ENCODE measurements around the gene LCTL.
A peak's percentile ranks its signal among the peaks of the same experiment; 100 is the strongest.
"Not testable (repeated sequence)": the region's sequence is repeated elsewhere in the genome, so short reads cannot be mapped to it uniquely, and the experiment has no call there.

The LCTL gene

DNA sequence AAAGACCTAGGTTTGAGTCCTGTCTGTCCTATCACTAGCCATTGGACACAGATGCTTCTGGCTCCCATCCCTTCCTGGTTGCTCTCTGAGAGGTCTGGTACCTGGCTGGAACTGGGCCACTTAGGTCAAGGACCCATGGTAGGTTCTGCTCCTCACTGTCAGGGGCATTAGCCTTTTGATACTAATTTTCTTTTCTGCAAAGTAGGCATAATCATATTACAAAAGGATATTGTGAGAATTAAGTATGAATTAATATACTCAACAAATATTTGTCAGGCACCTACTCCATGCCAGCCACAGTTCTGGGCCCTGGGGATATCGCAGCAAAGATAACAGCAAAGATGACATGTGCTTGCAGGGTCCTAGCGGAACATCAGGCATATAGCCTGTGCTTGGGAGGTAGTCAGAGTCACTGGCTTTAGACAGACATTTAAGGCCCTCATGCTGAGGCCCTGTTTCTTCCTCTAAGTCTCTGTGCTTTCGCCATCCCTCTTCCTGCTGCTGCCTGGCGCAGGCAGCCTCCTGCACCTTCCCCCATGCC, 25.6 kb upstream of the LCTL start:
- no peak for DNase-seq

DNA sequence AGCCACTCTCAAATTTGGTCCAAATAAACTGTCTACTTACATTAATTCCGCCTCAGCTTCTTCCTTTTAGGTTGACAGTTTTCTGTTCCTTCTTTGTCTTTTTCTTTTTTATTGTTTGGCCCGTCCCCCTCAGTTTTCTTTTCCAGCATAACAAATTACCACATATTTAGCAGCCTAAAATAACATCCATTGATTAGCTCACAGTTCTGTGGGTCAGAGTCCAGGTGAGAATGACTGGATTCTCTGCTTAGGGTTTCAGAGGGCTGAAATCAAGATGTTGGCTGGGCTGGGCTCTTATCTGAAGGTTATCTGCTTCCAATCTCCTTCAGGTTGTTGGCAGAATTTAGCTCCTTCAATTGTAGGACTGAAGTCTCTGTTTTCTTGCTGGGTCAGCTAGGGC, 24.6 kb upstream of the LCTL start:
- no peak for DNase-seq

DNA sequence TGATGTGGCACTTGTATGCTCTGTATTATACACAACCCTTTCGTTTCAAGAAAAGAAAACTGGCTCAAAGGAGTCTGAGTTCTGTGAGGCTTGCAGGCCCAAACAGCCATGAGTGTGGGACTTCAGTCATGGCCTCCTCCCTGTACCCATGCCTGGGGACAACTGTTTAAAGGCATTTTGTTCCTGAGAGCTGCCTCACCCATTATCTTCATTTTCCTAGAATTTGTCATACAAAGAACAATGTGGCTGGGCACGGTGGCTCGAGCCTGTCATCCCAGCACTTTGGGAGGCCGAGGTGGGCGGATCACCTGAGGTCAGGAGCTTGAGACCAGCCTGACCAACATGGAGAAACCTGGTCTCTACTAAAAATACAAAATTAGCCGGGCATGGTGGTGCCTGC, 23.6 kb upstream of the LCTL start:
- DNase-seq = not testable (repeated sequence)

DNA sequence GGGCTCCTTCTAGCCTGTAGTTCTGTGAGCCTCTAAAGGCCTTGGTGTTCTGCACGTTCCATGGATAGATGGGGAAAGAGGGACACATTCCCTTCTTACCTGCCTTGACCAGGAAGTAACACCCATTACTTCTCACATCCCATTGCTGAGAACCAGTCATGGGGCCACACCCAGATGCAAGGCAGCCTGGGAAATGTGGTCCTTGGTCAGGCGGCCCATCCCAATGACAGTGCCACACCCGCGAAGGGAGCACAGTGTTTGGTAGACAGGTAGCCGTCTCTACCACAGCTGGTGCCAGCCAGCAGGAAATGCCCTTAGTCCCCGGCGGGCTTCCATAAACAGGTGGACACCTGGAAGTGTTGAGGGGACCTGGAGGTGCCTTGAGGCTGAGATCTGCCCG, 23.2 kb upstream of the LCTL start:
- no peak for DNase-seq

DNA sequence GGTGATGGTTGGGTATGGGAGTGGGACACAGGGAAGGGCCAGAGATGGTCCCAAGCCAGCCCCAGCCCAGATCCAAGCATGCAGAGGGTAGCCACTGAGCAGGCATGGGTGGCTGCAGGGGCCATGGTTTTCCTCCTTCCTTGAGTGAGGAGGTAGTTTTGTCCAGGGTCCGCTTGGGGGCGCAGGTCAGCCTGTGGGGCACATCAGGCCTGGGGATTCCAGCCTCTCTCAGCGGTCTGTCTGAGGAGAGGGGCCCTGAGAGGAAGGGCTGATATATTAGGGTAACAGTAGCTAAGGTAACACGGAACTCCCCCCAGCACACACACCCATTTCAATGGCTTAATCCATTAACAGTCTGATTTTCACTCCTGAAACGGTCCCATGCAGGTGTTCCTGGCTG, 22.7 kb upstream of the LCTL start:
- DNase-seq = peak; percentile 27

DNA sequence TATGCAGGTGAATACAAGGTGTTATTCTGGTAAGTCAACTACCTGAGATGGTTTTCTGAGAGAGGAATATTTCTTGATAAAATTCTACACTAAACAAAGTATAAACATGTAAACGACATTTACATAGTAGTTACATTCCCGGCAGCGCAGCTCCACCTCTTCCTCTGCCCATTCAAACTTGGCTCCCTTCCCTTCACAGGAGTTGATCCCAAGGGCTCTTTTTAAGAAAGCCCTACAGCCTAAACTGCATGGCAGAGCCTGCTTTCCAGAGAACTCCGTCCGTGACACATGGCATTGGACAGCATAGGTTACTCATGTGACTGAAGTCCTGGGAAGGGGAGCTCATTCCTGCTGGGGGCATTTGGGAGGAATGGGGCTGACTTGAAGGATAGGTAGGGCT, 22.0 kb upstream of the LCTL start:
- DNase-seq = no peak

DNA sequence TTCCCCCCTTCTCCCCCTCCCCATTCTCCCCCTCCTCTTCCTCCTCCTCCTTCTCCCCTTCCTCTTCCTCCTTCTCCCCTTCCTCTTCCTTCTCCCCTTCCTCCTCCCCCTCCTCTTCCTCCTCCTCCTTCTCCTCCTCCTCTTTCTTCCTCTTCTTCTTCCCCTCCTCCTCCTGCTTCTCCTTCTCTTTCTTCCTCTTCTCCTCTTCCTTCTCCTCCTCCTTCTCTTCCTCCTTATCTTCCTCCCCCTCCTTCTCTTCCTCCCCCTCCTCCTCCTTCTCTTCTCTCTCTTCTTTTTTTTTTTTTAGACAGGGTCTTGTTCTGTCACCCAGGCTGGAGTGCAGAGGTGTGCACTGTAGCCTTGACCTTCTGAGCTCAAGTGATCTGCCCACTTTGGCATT, 21.2 kb upstream of the LCTL start:
- no peak for DNase-seq

DNA sequence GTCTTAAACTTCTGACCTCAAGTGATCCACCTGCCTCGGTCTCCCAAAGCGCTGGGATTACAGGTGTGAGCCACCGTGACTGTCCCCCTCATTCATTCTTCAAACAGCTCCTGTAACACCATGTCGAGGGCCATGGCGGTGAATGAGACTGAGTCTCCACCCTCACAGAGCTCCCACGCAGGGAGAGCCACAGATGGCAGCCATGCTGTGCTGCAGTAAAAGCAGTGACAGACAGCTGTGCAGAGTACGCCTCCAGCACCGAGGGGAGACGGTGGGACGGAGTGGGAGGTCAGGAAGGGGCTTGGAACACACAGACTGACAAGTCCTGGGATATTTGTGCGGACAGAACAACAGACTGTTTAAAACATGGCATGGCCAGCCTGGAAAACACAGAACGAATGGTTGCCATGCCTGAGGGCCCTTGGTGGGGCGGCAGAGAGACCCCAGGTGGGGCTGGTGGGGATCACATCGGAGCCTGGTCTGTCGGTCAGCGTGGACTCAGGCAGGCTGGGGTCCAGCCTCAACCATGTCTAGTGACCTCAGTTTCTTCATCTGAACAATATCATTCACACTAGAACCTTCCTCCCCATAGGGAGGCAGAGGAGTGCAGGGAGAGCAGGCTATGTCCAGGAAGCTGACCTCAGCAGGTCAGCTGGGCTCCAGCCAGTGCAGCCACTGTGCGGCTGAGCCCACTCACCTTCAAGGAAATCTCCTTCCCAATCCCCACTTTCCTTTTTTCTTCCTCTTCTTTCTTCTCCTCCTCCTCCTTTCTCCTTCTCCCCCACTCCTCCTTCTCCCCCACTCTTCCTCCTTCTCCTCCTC, 20.6 kb upstream of the LCTL start:
- DNase-seq = no peak

DNA sequence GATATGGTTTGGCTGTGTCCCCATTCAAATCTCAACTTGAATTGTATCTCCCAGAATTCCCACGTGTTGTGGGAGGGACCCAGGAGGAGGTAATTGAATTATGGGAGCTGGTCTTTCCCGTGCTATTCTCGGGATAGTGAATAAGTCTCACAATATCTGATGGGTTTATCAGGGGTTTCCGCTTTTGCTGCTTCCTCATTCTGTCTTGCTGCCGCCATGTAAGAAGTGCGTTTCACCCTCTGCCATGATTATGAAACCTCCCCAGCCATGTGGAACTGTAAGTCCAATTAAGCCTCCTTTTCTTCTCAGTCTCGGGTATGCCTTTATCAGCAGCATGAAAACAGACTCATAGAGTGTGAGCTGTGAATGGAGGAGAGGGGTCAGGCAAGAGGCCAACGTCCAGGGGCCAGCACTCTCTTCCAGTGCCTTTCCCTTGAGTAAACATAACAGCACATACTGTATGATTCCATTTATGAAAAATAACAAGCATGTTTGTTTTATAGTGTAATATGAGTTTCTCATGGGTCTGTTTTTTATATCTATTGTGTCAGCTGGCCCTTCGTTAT, 16.3 kb upstream of the LCTL start:
- no peak for DNase-seq

DNA sequence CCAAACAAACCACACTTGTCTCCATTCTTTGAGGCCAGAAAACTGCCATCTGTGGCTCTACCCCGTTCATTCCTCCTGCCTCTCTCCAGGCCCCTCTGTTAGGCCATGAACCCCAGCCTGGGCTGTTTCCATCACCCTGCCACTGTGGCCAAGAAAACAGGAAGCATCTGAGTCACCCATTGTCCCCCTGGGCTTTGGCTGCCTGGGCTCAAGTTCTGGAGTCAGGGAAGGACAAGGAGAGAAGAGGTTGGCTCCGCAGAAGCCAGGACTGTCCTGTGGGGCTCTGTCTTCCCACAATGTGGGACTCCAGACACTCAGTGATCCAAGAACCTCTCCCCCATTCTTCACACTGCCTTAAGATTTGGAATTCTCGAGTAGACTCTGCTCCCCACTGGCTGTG, 14.8 kb upstream of the LCTL start:
- no peak for DNase-seq

DNA sequence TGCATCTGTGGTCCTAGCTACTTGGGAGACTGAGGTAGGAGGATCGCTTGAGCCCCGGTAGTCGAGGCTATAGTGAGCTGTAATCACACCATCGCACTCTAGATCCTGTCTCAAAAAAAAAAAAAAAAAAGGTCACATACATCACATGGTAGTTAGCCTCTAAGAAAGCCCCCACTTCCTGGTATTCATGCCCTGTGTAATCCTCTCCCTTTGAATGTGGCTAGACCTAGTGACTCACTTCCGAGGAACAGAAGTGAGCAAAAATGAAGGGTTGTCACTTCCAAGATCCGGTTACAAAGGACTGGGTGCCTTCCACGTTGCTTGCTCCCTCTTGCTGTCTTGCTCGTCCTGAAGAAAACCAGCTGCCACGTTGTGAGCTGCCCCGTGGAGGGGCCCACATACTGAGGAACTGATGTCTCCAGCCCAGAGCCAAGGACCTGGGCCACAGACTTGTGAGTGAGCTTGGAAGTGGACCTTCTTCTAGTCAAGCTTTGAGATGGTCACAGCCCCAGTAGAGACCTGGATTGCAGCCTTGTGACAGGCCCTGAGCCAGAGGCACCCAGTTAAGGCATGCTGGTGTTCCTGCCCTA, 12.6 kb upstream of the LCTL start:
- DNase-seq = no peak

DNA sequence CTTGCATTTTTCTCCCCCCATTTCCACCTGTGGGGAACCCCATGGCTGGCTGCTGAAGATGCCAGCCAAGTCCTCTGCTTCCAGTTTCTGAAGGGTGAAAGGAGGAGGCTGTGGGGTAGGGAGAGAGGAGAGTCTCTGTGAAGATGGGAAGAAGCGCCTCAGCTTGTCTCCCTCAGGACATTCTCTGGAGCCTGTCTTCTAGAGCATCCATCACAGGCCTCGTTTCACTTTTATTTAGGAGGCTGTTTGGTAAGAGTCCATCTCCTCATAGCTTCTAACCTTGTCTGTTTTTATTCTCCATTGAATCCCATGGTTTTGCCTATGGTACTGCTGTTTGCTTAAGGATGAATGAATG, 8.8 kb upstream of the LCTL start:
- no peak for DNase-seq

DNA sequence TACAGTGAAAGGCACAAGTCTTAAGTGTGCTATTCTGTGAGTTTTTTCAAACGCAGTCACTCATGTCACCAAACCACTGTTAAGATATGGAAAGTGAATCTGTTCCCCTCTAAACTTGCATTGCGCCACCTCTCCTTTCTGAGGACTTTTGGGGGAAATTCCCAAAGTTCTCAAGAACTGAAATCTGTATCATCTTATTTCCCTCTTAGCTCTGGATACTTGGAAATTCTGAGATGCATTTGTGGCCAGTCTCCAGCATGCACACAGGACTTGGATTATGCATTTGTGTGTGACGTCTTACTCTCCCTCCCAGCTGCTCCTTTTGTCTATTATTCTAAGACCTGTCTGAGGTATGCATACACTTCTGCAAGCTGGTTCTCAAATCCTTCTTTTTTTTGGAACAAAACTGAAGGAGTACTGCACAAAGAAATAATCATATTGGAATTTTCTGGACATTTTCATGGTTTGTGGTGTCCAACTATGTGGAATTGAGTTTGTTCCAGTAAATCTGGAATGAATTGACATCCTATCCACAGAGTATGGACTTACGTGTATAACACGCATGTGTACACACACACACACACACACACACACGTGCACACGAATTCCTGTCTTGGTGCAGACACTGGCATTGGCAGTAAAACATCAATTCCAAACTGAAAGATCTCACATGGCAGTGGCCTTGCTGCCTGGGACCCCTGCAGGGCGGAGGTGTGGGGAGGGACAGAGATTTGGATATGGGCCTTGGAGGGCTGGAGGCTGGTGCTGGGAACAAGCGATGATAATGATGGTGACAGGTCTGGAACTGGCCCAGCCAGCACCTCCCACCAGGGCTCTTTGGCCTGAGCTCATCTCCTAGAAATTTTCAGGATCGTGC, 8.2 kb upstream of the LCTL start:
- no peak for DNase-seq

DNA sequence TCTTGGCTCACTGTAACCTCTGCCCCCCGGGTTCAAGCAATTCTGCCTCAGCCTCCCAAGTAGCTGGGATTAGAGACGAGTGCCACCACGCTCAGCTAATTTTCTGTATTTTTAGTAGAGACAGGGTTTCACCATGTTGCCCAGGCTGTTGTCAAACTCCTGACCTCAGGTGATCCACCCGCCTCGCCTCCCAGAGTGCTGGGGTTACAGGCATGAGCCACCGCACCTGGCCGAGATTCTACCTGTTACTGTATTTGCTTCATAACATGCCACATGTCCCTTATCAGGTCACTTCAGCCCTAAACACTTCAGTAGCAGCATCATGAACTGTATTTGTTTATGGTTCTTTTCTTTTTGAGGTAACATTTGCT, 7.5 kb upstream of the LCTL start:
- DNase-seq = no peak

DNA sequence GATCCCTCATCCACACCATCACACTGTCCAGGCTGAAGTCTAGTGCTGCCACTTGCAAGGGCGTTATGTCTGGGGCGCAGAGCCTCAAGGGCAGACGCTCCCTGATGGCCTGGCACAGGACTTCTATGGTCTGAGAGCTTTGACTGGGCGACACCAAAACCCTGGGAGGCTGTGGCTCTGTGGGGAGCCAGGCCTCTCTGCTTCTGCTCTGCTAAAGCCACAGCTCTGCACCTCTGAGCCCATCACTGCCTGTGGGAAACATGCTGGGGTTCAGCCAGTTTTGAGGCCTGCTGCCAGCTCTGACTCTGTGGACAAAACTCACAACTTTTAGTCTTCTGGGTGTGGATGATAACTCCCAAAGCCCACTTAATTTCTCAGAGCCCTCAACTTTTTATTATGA, 6.3 kb upstream of the LCTL start:
- no peak for DNase-seq

DNA sequence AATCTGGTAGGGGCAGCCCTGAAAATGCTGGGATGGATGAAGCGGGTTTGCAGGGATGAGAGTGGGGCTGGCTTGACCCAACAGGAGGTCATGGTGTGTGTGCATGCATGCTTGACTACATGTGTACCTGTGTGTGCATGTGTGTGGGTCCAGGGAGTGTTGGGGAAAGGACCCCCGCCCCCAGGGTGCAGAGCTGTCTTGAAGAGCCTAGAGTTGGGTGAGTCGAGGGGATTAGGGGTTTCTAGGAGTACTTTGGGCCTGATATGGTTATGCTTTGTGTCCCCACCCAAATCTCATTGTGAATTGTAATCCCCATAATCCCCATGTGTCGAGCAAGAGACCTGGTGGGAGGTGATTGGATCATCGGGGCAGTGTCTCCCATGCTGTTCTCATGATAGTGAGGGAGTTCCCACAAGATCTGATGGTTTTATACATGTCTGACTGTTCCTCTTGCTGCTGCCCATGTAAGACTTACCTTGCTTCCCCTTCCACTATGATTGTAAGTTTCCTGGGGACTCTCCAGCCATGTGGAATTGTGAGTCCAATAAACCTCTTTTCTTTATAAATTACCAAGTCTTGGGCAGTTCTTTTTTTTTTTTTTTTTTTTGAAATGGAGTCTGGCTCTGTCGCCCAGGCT, 5.2 kb upstream of the LCTL start:
- no peak for DNase-seq

DNA sequence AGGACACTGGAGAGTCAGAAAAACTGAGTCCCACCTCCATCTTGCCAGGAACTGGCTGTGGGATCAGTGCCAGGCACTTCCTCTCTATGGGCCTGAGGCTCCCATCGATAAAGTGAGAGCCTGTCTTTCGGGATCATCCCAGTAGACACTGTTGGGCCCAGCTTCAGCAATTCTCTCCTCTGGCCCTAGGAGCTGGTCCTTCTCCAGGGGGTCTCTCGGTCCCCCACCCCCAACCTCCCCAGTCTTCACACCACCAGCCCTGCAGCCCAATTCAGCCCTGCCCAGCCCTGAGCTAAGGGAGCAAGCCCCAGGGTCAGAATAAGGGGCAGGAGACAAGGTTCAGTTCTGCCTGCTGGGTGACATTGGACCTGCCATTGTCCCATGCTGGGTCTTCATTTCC, 4.5 kb upstream of the LCTL start:
- DNase-seq = no peak

DNA sequence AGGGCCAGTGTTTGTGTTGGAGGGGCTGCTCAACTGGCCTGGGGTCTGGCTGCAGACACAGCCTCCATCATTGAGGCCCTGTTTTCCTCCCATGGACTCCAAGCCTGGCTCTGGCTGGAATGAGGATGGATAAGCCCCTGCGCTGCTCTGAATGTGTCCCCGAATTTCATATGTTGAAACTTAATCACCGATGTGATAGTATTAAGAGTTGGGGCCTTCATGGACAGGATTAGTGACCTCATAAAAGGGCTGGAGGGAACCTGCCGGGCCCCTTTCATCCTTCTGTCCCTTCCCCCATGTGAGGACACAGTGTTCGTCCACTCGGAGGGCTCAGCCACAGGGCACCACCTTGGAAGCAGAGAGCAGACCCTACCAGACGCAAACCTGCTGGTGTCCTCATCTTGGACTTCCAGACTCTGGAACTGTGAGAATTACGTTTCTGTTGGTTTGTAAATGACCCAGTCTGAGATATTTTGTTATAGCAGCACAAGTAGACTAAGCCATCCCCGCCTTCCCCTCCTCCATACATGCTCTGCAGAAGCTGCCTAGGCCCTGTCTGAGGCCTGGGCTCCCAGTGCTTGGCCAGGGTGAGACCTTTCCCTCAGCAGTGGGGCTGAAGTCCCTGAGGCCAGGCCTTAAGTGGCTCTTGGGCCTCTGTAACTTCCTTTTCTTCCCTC, 3.8 kb upstream of the LCTL start:
- DNase-seq = no peak

DNA sequence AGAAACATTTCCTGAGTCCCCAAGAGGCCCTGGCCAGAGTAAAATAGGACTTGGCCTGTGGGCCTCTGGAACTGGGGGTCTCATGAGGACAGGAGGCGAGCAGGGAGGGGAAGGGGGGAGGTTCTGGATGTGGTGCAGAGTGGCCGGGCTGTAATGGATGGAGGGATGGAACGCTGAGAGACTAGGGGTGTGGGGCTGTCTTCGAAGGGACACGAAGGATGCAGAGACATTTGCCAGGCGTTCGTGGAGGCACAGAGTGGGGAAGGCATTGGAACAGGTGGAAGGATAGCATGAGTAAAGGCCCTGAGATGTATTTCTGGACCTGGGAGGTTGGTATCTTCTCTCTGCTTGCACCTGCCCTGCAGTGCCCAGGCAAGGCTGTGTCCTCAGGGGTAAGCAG, 2.1 kb upstream of the LCTL start:
- no peak for DNase-seq

DNA sequence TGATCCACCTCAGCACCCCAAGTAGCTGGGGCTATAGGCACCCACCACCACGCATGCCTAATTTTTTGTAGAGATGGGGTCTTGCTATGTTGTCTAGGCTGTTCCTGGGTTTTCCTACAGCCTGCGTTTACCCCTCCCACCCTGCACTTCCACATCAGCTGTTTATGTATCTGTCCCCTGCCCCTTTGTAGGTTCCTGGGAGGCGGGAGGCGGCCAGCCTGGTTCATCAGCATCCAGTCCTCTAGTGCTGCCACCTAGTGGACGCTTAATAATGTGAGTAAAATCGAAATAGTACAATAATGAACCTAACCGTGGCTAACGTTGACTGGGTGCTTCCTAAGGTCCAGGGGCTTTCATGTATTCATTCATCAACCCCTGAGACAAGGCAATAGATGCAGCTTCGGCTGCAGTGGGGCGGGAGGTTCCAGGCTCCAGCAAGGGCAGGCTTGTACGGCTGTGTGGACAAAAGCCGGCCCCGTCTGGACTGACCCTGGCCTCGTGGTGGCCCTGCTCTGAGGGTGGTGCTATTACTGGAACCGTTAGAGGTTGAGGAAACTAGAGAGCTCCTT, 1.2 kb upstream of the LCTL start:
- DNase-seq = peak; percentile 93

DNA sequence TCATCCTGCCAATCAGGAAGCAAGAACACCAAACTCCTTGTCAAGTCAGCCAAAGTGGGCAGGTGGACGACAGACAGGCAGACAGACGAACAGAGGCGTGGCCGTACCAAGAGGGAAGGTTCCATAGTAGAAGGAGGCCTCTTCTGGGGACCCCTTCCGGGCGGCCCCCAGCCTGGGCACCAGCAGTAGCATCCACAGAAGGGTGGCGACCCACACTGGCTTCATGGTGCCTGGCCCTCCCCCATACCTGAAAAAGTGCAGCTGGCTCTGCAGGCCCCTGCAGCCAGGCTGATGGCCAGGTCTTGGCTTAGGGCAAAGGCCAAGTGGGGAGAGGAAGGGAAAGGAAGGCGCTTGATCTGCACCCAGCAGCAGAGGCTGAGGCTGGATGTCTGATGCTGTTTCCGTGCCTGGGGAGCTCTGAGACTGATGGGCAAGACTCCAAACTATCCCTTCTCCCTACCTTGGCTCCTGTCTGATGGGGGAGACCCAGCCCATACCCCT, 607 bp downstream of the LCTL start:
- no peak for DNase-seq

Measured in hematopoietic multipotent progenitor cell treated with erythropoietin and hydrocortisone succinate and interleukin-3 and kit ligand, for 6 days (in vitro differentiated cells).